ENCODE results near the gene ZNF154. TPM values are rescaled to one million over a fixed set of nuclear protein-coding genes. Genes with fewer than 3 reads are reported as not detected.

Gene ZNF154
- 39.0 and 43.3 TPM in 2 replicates for total RNA-seq
- long read RNA-seq, full-length matches to known transcripts, result 25 of 64 reads
- long read RNA-seq, partial matches to known transcripts, result 4 of 64 reads
- long read RNA-seq, other reads (novel, unspliced or antisense), result 35 of 64 reads

DNA sequence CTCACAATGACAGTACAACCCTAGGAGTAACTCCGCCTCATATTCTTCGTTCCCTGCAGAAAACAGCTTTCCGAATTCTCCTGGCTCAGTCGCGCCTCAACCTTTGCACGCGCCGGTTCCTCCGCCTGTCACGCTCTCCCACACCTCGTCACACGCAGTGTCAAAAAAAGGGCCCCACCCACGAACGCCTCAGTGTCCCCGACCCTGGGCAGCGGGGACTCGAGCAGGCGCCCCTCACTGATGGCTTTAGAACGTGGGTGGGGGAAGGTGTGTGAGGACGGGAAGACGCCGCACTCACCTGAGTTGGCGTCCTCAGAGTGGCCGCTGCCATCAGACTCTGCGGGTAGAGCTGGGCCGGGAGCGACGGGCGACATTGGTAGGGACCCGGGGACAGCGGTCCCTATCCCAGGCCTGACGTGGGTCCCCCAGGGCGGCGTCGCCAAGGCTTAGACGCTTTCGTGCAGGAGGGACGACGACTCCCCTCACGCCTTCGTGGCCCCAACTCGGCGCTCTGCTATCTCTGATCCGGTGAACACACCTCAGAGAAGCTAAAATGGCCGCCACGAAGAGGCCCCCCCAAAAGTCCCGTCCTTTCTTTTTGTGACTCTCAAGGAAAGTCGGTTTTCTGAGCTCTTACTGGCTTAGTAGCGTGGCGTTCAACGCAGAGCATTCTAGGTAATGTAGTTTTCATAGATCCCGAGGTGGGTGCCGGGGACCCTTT lies at the start of gene ZNF154:
Gene ZNF154, minus strand, starts transcription at position 564 of the 721 bp plus-strand sequence. Its CDS starts 233 bp downstream, at position 331.
- Mint-ChIP-seq H3K36me3 (ENCODE audit: insufficient read depth) (peaks cover 52% of the 10 kb centered on the region), H3K27ac (peak within 1 kb of the TSS; percentile 99), H3K9me3 (ENCODE audit: low read depth) (peaks cover 36% of the 10 kb centered on the region), H3K4me3 (ENCODE audit: low read depth) (peak within 1 kb of the TSS; percentile 95), H3K4me1 (ENCODE audit: low read depth) (peaks cover 17% of the 10 kb centered on the region), H3K27me3 (no peaks in the 10 kb centered on the region)
- peak; percentile 53 for DNase-seq (ENCODE audit: low spot score, unreplicated experiment)
- TF ChIP-seq, protein P1, sequence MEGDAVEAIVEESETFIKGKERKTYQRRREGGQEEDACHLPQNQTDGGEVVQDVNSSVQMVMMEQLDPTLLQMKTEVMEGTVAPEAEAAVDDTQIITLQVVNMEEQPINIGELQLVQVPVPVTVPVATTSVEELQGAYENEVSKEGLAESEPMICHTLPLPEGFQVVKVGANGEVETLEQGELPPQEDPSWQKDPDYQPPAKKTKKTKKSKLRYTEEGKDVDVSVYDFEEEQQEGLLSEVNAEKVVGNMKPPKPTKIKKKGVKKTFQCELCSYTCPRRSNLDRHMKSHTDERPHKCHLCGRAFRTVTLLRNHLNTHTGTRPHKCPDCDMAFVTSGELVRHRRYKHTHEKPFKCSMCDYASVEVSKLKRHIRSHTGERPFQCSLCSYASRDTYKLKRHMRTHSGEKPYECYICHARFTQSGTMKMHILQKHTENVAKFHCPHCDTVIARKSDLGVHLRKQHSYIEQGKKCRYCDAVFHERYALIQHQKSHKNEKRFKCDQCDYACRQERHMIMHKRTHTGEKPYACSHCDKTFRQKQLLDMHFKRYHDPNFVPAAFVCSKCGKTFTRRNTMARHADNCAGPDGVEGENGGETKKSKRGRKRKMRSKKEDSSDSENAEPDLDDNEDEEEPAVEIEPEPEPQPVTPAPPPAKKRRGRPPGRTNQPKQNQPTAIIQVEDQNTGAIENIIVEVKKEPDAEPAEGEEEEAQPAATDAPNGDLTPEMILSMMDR (IDR thresholded peaks at IDR 0.05; ENCODE audit: unreplicated experiment), result no peak

DNA sequence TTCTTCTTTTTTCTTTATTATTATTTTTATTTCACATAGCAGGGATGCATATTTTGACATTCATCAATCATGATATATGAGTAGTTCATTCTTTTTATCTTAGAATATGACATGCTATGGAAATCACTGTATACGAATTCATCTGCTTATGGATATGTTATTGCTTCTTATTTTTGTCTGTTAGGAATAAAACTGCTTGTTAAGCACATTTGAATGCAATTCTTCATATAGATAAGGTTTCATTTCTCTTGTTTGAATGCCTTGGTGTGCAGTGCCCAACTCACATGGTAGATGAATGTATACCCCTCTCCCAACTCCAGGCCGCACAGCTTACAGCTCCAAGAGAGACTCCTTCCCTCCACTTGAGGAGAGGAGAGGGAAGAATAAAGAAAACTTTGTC lies 48.9 kb upstream of the ZNF154 start:
- no peaks in the 10 kb centered on the region for H3K27me3 Mint-ChIP-seq
- peaks cover 19% of the 10 kb centered on the region for H3K9me3 Mint-ChIP-seq (ENCODE audit: low read depth)
- peaks cover 56% of the 10 kb centered on the region for H3K36me3 Mint-ChIP-seq (ENCODE audit: insufficient read depth)
- DNase-seq (ENCODE audit: low spot score, unreplicated experiment), result no peak
- H3K27ac Mint-ChIP-seq, result no peak overlapping the region
- TF ChIP-seq, protein P1 (IDR thresholded peaks at IDR 0.05; ENCODE audit: unreplicated experiment), result no peak
- H3K4me1 Mint-ChIP-seq (ENCODE audit: low read depth), result no peaks in the 10 kb centered on the region
- H3K4me3 Mint-ChIP-seq (ENCODE audit: low read depth), result no peak overlapping the region

DNA sequence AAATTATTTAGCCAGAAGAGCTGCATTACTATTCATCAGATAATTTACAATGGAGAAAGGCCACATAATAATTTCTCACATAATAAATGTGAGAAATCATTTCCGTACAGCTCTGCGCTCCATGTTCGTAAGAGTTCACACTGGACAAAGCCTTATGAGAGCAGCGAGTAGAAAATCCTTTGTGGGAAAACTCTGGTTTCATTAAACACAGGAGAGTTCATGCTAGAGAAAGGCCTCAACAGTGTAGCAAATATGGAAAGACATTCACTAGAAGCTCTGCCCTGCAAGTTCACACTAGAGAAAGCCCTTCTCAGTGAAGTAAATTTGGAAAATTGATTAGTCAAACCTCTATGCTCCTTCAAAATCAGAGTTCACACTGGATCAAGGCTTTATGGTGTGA lies 46.0 kb upstream of the ZNF154 start:
- Mint-ChIP-seq H3K4me3 (ENCODE audit: low read depth) (no peak overlapping the region), H3K27ac (no peak overlapping the region), H3K27me3 (no peaks in the 10 kb centered on the region), H3K9me3 (ENCODE audit: low read depth) (peaks cover 33% of the 10 kb centered on the region), H3K36me3 (ENCODE audit: insufficient read depth) (peaks cover 72% of the 10 kb centered on the region), H3K4me1 (ENCODE audit: low read depth) (no peaks in the 10 kb centered on the region)
- TF ChIP-seq, protein P1 (IDR thresholded peaks at IDR 0.05; ENCODE audit: unreplicated experiment), result no peak
- DNase-seq (ENCODE audit: low spot score, unreplicated experiment), result no peak

DNA sequence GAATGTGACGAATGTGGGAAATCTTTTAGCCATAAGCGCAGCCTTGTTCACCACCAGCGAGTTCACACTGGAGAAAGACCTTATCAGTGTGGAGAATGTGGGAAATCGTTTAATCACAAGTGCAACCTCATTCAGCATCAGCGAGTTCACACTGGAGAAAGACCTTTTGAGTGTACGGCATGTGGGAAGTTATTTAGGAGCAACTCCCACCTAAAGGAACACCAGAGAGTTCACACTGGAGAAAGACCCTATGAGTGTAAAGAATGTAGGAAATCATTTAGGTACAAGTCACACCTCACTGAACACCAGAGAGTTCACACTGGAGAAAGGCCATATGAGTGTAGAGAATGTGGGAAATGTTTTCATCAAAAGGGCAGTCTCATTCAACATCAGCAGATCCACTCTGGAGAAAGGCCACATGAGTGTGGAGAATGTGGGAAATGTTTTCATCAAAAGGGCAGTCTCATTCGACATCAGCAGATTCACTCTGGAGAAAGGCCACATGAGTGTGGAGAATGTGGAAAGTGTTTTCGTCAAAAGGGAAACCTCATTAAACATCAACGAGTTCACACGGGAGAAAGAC lies 45.2 kb upstream of the ZNF154 start:
- DNase-seq (ENCODE audit: low spot score, unreplicated experiment), result no peak
- Mint-ChIP-seq H3K4me1 (ENCODE audit: low read depth) (no peaks in the 10 kb centered on the region), H3K9me3 (ENCODE audit: low read depth) (peaks cover 36% of the 10 kb centered on the region), H3K27me3 (no peaks in the 10 kb centered on the region), H3K36me3 (ENCODE audit: insufficient read depth) (peaks cover 77% of the 10 kb centered on the region), H3K4me3 (ENCODE audit: low read depth) (no peak overlapping the region), H3K27ac (no peak overlapping the region)
- TF ChIP-seq, protein P1 (IDR thresholded peaks at IDR 0.05; ENCODE audit: unreplicated experiment), result no peak

DNA sequence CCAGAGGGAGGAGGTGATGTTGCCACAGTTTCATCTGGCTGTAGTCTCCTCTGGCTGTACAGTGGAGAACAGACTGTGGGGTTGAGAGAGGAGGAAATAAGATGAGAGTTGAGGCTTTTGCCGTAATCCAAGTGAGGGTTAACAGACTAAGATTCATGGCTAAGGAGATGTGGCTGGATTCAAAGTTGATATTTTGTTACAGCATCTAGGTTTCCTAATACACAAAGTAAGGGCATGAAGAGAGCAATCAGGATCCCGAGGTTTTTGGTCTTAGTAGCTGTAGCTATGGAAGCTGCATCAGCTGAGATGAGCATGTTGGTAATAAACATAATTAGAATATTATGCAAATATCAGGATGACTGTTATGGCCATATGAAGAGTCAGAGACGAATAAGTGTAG lies 39.0 kb upstream of the ZNF154 start:
- no peak for DNase-seq (ENCODE audit: low spot score, unreplicated experiment)
- no peaks in the 10 kb centered on the region for H3K27me3 Mint-ChIP-seq
- H3K27ac Mint-ChIP-seq, result peak overlapping the region; percentile 98
- peaks cover 29% of the 10 kb centered on the region for H3K9me3 Mint-ChIP-seq (ENCODE audit: low read depth)
- TF ChIP-seq, protein P1 (IDR thresholded peaks at IDR 0.05; ENCODE audit: unreplicated experiment), result no peak
- peaks cover 16% of the 10 kb centered on the region for H3K4me1 Mint-ChIP-seq (ENCODE audit: low read depth)
- H3K4me3 Mint-ChIP-seq (ENCODE audit: low read depth), result peak overlapping the region; percentile 98
- peaks cover 52% of the 10 kb centered on the region for H3K36me3 Mint-ChIP-seq (ENCODE audit: insufficient read depth)

Measured in progenitor cell of endocrine pancreas (in vitro differentiated cells).